Activated B cell treated with CpG ODN at 0.5 μM for 24 hours (primary cell): ENCODE data around the gene FGFR1OP2. TPM values are rescaled to one million over a fixed set of nuclear protein-coding genes. Genes with fewer than 3 reads are reported as not detected.

Experiments used
- ATAC-seq: fragments of 200-7000 bp; cut with Tn5 transposase; one replicate; pipeline ENCODE4 v1.10.0; 2021; ENCODE audit warnings: low read depth, mild to moderate bottlenecking, moderate library complexity
- CTCF ChIA-PET: fragments of 350-600 bp; sonication (Branson Sonifier 250); formaldehyde crosslinking; loops from one replicate; lab custom pipeline; 2021; ENCODE audit warnings: antibody characterized with exemption; lab: Charles Lee
- POLR2A ChIA-PET: fragments of 350-600 bp; sonication (Branson Sonifier 250); formaldehyde crosslinking; loops from one replicate; lab custom pipeline; 2021; ENCODE audit warnings: antibody characterized with exemption; lab: Charles Lee
- DNase-seq: peaks from one replicate; pipeline ENCODE4 v3.0.0; 2022
- H3K27ac Mint-ChIP-seq: one replicate; pipeline ENCODE4 v1.8.0; 2020; ENCODE audit warnings: mixed read lengths
- H3K27me3 Mint-ChIP-seq: one replicate; pipeline ENCODE4 v1.8.0; 2021; ENCODE audit warnings: mixed read lengths
- H3K36me3 Mint-ChIP-seq: one replicate; pipeline ENCODE4 v1.8.0; 2021; ENCODE audit warnings: low read depth, mixed read lengths
- H3K4me1 Mint-ChIP-seq: one replicate; pipeline ENCODE4 v1.8.0; 2021; ENCODE audit warnings: mixed read lengths
- H3K4me3 Mint-ChIP-seq: one replicate; pipeline ENCODE4 v1.8.0; 2020; ENCODE audit warnings: mild to moderate bottlenecking, mixed read lengths
- H3K9me3 Mint-ChIP-seq: one replicate; pipeline ENCODE4 v1.8.0; 2020; ENCODE audit warnings: mixed read lengths
- intact Hi-C: fragments of 100-400 bp; cut with micrococcal nuclease; formaldehyde crosslinking; loops from one replicate; pipeline ENCODE4 v1.15.1; 2024
- total RNA-seq: library from RNA; stranded (reverse); gene quantifications from 2 replicates; pipeline ENCODE4 v1.2.3, GENCODE V29; 2022
- TF ChIP-seq, protein P1 (sequence below): fragments of 200-600 bp; IDR thresholded peaks from one replicate; pipeline ENCODE4 v1.8.0; 2022; ENCODE audit warnings: antibody characterized with exemption, mild to moderate bottlenecking

FGFR1OP2 gene
- total RNA-seq, 1 donor from 2014 or later, result 45.0 TPM

DNA sequence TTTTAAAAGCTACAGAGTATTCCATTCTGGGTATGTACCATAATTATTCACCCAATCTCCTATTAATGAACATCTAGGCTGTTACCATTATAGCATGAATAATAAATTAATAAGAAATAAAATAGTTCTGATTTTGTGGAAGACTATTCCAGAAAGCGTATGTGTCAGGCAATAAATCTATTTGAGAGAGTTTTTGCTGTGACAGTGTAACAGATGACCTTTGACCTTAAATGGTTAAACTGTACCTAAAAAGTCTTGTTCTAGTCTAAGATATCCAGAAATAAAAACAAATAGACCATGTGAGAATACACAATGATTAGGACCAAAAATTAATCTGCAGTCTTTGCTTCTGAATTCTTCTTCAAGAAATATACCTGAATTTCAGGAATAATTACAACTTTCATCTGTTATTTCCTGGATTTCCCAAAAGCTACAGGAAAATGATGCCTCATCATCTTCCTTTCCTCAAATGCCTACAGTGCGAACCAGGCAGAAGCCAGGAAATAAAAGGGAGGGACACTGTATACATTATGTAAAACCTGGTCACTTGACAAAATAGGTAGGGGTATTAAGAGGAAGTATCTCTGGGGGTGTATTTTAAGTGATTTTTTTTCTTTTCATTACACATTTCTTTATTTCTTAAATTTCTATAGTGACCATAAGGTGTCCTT lies 68.7 kb downstream of the FGFR1OP2 start:
- intact Hi-C loops, result no loop called here
- CTCF ChIA-PET, result no interaction called here
- no peaks in the 10 kb centered on the region for H3K27me3 Mint-ChIP-seq
- DNase-seq, result no peak
- no peak overlapping the region for H3K27ac Mint-ChIP-seq
- POLR2A ChIA-PET, result interaction anchor here (0.7 kb wide), 1 partner anchor 84 kb away, joined by 3 read pairs; no protein-coding TSS in a partner anchor
- H3K4me3 Mint-ChIP-seq, result no peak overlapping the region
- no peak for ATAC-seq
- TF ChIP-seq, protein P1, sequence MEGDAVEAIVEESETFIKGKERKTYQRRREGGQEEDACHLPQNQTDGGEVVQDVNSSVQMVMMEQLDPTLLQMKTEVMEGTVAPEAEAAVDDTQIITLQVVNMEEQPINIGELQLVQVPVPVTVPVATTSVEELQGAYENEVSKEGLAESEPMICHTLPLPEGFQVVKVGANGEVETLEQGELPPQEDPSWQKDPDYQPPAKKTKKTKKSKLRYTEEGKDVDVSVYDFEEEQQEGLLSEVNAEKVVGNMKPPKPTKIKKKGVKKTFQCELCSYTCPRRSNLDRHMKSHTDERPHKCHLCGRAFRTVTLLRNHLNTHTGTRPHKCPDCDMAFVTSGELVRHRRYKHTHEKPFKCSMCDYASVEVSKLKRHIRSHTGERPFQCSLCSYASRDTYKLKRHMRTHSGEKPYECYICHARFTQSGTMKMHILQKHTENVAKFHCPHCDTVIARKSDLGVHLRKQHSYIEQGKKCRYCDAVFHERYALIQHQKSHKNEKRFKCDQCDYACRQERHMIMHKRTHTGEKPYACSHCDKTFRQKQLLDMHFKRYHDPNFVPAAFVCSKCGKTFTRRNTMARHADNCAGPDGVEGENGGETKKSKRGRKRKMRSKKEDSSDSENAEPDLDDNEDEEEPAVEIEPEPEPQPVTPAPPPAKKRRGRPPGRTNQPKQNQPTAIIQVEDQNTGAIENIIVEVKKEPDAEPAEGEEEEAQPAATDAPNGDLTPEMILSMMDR, result no peak
- peaks cover 54% of the 10 kb centered on the region for H3K4me1 Mint-ChIP-seq
- H3K36me3 Mint-ChIP-seq, result no peaks in the 10 kb centered on the region
- H3K9me3 Mint-ChIP-seq, result no peaks in the 10 kb centered on the region

DNA sequence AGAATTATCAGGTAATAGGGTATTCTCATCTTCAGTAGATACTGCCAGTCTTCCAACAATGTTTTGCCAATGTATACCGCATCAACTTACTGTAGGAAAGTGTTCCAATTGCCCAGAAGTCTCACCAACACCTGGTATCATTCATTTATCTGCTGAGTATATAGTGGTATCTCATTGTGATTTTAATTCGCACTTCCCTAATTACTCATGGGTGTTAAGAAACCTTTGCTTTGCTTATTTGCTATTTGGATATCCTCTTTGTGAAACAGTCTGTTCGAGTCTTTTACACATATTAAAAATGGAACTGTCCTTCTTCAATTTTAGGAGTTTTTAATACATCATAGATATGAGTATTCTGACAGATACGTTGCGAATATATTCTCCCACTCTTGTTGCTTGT lies 69.8 kb downstream of the FGFR1OP2 start:
- peaks cover 58% of the 10 kb centered on the region for H3K4me1 Mint-ChIP-seq
- DNase-seq (no peak), ATAC-seq (no peak)
- no peaks in the 10 kb centered on the region for H3K9me3 Mint-ChIP-seq
- no peak overlapping the region for H3K27ac Mint-ChIP-seq
- intact Hi-C loops, result no loop called here
- H3K27me3 Mint-ChIP-seq, result no peaks in the 10 kb centered on the region
- TF ChIP-seq, protein P1, result no peak
- H3K36me3 Mint-ChIP-seq, result no peaks in the 10 kb centered on the region
- POLR2A ChIA-PET, result no interaction called here
- CTCF ChIA-PET, result no interaction called here
- no peak overlapping the region for H3K4me3 Mint-ChIP-seq

DNA sequence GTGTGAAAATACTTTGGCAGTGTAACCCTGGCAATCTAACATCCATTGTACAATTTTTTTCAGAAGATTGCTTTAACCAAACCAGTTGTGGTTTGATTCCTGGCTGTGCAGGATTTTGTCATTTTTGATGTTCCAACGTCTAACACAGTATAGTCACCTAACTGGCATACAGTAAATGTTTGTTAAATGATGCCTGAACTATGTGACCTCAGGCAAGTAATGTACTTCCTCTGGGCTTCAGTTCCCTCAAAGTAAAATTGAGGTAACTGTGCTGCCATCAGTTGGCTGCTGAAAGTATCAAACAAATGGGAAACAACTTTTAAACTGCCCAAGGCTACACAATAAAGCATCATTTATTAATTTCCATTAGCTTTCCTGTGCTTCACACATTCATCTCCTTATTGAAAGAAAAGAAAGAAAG lies 71.6 kb downstream of the FGFR1OP2 start:
- intact Hi-C loops, result loop anchor here (2.0 to 10.0 kb wide), 6 partner anchors 13 to 898 kb away; partner anchors contain the start of genes BHLHE41, MRPS35 and PPFIBP1
- no peak for DNase-seq
- POLR2A ChIA-PET, result interaction anchor here (0.6 to 4.6 kb wide), 2 partner anchors 12 to 13 kb away, joined by 4 to 24 read pairs; partner anchors contain the start of gene MED21

DNA sequence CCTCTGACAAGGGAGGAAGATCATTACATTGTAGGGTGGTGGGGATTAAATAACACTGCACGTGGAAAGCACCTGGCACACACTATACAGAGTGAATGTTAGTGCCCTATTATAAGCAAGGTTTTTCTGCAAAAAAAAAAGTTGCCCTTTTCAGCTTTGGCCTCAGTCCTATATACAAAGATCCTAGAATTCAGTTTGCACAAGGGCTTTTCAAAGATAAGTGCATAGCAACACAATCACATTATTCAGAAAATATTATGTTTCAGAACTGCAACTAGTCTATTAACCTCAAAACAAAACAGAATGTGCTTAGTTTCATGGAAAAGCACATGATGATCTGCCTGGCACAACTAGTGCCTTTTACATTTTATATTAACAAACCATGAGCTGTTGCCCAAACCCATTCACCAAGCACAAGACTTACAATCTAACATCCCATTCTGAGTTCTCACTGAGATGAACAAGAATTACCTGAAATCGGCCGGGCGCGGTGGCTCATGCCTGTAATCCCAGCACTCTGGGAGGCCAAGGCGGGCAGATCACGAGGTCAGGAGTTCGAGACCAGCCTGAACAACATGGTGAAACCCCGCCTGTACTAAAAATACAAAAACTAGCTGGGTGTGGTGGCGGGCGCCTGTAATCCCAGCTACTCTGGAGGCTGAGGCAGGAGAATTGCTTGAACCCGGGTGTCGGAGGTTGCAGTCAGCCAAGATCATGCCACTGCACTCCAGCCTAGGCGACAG lies 74.1 kb downstream of the FGFR1OP2 start:
- no peak for ATAC-seq
- no peaks in the 10 kb centered on the region for H3K27me3 Mint-ChIP-seq
- TF ChIP-seq, protein P1, result no peak
- H3K36me3 Mint-ChIP-seq, result peaks cover 3% of the 10 kb centered on the region
- no peaks in the 10 kb centered on the region for H3K9me3 Mint-ChIP-seq
- no peak overlapping the region for H3K27ac Mint-ChIP-seq
- POLR2A ChIA-PET, result interaction anchor here (0.6 to 4.6 kb wide), 7 partner anchors 10 to 238 kb away, joined by 3 to 25 read pairs (median 5); partner anchors contain the start of genes ITPR2, MED21 and STK38L
- H3K4me3 Mint-ChIP-seq, result peak overlapping the region; percentile 28
- DNase-seq, result no peak
- intact Hi-C loops, result loop anchor here (5.0 to 10.0 kb wide), 5 partner anchors 278 to 900 kb away; partner anchors contain the start of genes BHLHE41, MRPS35 and PPFIBP1
- CTCF ChIA-PET, result interaction anchor here (0.9 to 1.4 kb wide), 4 partner anchors 12 to 180 kb away, joined by 3 read pairs; partner anchors contain the start of gene ITPR2
- H3K4me1 Mint-ChIP-seq, result peaks cover 60% of the 10 kb centered on the region

More for the DNA sequence above, 71.6 kb downstream of the FGFR1OP2 start:
- H3K27me3 Mint-ChIP-seq, result no peaks in the 10 kb centered on the region
- H3K4me3 Mint-ChIP-seq, result peak overlapping the region; percentile 8
- no peaks in the 10 kb centered on the region for H3K9me3 Mint-ChIP-seq
- no peak for ATAC-seq
- CTCF ChIA-PET, result interaction anchor here (1.2 kb wide), 1 partner anchor 38 kb away, joined by 4 read pairs; no protein-coding TSS in a partner anchor
- peaks cover 59% of the 10 kb centered on the region for H3K4me1 Mint-ChIP-seq
- TF ChIP-seq, protein P1, result no peak
- peaks cover 3% of the 10 kb centered on the region for H3K36me3 Mint-ChIP-seq
- peak overlapping the region; percentile 8 for H3K27ac Mint-ChIP-seq
